Measurements from ENCODE around the gene TBC1D16.
A peak's percentile ranks its signal among the peaks of the same experiment; 100 is the strongest.

TBC1D16 gene

GRCh38 chr17:80025140-80025539 lies 10.5 kb downstream of the TBC1D16 start:
- DNase-seq (ENCODE audit: low read depth in 2 of 2), result no peak

DNA sequence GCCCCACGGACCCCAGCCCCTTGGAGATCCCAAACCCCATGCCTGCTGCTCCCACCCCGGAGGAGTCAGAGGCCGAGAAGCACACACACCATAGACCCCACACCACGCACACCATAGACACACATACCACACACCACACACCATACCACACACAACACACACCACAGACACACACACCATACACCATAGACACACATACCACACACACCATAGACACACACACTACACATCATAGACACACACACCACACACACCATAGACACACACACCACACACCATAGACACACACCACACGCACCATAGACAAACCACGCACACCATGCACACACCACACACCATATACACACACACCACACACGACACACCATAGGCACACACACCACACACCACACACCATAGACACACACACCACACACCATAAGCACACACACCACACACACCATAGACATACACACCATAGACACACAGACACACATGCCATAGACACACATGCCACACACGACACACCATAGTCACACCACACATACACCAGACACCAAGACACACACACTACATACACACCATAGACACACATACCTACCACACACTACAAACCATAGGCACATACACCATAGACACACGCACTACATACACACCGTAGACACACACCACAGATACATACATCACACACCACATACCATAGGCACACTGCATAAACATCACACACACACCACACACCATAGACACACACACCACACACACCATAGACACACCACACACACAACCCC lies 11.3 kb downstream of the TBC1D16 start:
- DNase-seq (ENCODE audit: low read depth in 2 of 2), result no peak

GRCh38 chr17:80023481-80024205 lies 12.0 kb downstream of the TBC1D16 start:
- no peak for DNase-seq (ENCODE audit: low read depth in 2 of 2)

DNA sequence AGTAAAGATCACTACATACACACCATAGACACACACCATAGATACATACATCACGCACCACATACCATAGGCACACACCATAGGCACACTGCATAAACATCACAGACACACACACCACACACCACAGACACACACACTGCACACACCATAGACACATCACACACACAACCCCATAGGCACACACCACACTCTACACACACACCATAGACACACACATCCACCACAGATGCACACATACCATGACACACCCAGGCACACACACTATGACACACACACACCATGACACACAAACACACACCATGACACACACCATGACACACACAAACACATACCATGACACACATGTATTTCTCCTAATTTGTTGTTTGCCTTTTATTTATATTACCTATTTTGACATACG lies 14.1 kb downstream of the TBC1D16 start:
- DNase-seq (ENCODE audit: low read depth in 2 of 2), result no peak

DNA sequence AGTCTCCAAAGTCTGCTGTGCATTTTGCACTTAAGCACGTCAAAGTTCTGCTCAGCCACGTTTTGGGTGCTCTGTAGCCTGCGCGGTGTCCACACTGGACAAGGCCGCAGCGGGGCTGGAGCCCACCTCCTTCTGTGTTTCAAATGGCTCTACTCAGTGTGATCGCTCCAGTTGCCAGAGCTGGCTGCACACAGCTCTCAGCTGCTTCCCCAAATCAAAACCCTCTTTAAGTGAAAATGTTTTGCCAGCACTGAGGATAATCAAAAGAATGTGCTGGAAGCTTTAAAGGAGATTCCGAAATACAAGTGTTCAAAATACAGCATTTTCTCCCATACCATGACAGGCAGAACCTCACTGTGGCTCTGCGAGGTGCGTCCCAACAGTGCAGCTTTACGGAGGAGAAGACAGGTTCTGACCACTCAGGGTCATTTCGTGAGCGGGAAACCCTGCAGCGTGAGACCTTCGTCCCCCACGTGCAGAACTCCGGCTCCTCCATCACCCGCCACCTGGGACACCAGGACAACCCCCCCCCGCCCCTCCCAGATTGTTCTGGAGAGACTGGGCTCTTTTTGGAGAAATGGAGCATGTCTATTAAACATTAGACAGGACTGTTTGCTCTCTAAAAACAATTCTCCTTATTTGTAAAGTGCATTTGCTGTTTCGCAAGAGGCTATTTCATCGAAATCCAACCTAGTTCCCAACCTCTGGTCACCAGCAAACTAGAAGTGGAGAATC lies 16.6 kb downstream of the TBC1D16 start:
- DNase-seq (ENCODE audit: low read depth in 2 of 2), result no peak

DNA sequence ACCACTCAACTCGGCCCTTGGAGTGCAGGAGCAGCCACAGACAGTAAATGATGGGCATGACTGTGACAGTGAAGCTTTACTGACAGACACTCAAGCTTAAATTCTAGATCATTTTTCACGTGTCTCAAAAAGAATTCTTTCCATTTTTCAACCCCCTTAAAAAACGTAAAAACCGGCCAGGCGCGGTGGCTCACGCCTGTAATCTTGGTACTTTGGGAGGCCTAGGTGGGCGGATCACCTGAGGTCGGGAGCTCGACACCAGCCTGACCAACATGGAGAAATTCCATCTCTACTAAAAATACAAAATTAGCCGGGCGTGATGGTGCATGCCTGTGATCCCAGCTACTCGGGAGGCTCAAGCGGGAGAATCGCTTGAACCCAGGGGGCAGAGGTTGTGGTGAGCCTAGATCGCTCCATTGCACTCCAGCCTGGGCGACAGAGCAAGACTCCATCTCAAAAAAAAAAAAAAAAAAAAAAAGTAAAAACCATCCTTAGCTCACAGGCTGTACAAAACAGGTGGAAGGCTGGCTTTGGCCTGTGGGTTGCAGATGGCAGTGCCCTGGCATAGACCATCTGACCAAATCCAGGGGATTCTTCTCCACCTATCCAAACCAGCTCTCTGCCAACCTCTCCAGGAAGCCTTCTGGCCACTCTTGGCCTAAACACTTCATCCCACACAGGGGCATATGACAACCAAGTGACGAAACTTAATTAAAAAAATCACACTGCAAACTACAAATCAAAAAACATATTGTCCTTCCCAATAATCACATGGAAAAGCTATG lies 18.3 kb downstream of the TBC1D16 start:
- no peak for DNase-seq (ENCODE audit: low read depth in 2 of 2)

- DNase-seq (ENCODE audit: low read depth in 2 of 2), result no peak
These were observed 22.6 kb downstream of the TBC1D16 start for GRCh38 chr17:80012765-80013741.

DNA sequence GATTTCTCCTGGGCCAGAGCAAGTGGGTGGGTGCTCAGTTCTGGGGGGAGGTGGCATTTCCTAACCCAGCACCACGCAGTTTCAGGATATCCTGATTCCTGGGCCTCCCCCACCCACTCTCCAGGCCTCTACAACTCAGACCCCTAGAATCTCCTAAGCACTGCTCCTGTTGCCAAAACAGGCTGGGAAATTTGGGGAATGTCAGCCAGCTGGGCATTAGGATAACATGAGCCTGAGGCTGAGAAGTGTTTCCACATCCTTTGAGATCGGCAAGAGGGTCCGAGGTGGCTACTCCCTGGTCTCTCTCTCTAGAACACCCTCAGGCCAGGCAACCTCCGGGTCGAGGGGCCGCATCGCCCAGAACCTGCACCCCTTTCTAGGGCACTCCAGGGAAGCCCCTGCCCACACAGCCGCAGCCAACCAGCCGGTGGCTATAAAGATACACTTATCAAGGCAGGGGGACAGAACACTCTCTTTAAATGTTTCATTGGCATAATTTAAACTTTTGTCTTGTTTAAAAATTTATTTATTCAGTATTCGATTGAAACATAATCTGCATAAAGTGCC lies 23.6 kb downstream of the TBC1D16 start:
- DNase-seq (ENCODE audit: low read depth in 2 of 2), result no peak

DNA sequence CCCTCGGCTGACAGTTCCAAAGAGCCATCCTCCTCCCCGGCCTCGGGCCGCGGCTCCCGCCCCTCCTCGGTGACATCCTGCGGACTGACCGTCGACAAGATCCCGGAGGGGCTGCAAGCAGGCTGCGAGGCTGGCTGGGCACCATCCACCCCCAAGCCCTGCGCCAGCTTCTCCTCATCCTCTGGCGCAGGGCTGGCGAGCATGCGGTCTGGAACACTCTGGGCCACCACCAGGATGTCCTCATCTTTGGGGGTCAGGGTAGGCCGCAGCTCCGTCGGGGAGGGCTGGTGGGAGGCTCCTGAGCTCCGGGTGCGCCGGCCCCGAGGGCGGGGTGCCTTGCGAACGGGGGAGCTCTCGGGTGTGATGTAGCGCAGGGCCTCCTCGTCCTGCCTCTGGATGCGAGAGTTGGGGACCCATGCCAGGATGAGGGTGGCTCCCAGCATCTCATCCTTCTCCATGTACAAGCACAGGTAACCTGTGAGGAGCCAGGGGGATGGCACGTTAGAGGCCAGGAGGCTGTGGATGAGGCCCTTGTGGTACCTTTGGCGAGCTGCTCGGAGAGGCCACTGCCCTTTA lies 25.3 kb downstream of the TBC1D16 start:
- no peak for DNase-seq (ENCODE audit: low read depth in 2 of 2)

- no peak for DNase-seq (ENCODE audit: low read depth in 2 of 2)
These were observed 26.0 kb downstream of the TBC1D16 start for GRCh38 chr17:80009391-80010282.

DNA sequence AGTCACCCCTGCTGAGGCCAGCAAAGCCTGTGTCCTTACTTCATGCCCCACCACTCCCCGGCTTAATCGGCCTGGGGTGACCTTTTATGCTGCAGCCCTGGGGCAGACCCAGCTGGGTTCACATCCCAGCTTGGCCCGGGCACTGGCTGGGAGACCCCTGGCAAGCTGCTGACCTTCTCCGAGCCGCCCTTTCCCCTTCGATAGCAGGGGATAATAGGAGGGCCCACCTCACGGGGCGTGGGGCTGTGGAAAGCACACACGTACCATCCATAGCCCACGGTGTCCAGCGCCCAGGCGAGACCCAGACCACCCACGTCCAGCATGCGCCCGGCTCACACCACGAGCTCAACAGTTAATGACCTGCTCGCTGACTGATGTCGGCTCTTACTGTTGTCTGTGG lies 26.8 kb downstream of the TBC1D16 start:
- DNase-seq (ENCODE audit: low read depth in 2 of 2), result no peak

- peak; percentile 80 to 90 for DNase-seq (ENCODE audit: low read depth in 2 of 2)
These were observed 27.3 kb downstream of the TBC1D16 start for GRCh38 chr17:80008383-80008840.

GRCh38 chr17:80007939-80008338 lies 27.7 kb downstream of the TBC1D16 start:
- DNase-seq (ENCODE audit: low read depth in 2 of 2), result no peak

DNA sequence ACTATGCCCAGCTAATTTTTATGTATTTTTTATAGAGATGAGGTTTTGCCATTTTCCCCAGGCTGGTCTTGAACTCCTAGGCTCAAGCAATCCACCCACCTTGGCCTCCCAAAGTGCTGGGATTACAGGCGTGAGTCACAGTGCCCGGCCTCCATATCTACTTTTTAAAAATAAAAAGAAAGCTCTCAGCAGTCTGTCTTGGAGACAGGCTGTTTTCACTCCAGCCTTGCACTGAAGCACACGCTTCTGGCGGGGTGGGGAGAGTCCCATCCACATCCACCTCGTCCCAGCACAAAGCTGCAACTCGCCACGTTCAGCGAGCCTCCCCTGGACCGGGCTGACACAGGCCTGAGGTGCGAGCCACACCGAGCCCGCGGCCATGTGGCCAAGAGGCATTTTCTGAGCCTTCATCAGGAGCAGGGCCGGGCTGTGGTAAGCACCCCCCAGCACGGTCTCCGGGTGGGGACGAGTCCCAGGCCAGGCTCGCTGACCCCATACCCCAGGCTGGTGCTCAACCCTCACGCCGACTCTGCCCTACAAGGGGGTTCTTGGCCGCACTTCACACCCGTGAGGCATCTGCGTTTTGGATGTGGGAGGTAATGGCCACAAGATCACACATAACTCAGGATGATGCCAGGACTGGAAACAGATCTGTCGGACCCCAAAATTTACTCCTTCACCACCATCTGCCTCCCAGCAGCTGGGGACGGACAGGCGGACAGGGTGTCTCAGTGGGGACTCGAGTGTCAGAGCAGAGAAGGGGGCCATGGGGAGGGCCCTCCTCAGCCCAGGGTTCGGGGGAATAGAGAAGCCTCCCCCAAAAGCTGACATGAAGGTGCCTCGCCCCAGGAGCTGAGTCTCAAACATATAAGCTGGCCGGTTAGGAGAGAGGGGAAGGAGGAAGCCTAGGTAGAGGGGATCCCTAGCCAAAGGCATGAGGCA lies 28.6 kb downstream of the TBC1D16 start:
- DNase-seq (ENCODE audit: low read depth in 2 of 2), result no peak

DNA sequence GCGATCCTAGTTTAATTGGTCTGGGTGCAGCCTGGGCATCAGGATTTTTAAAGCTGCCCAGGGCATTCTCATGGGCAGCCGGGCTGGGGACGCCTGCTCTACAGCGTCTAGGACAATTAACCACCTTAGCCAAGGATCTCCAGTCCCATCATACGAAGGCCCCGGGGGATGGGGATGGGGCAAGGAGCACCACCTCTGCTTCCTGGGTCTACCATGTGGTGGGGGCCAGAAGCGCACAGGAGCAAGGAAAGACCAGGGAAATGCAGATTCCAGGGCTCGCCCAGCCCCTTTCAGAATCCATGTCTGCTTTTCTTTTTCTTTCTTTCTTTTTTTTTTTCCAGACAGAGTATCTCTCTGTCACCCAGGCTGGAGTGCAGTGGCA lies 29.3 kb downstream of the TBC1D16 start:
- no peak for DNase-seq (ENCODE audit: low read depth in 2 of 2)

GRCh38 chr17:80005360-80006338 lies 30.0 kb downstream of the TBC1D16 start:
- peak in 1 of 2 donors; percentile 43 for DNase-seq (ENCODE audit: low read depth in 2 of 2)

All from stimulated activated CD4-positive, alpha-beta T cell treated with anti-CD3 and anti-CD28 coated beads, Interleukin-4, amount 100 ng/mL, for 48 hours (primary cell).